ENCODE measurements around the gene KNDC1.
"Not testable (repeated sequence)": the region's sequence is repeated elsewhere in the genome, so short reads cannot be mapped to it uniquely, and the experiment has no call there.

Gene KNDC1

GRCh38 chr10:133247681-133248333, 87.8 kb downstream of the KNDC1 start:
- no peak for DNase-seq

GRCh38 chr10:133248334-133248715, 88.3 kb downstream of the KNDC1 start:
- DNase-seq, result no peak

GRCh38 chr10:133249094-133249780, 89.2 kb downstream of the KNDC1 start:
- DNase-seq, result no peak

GRCh38 chr10:133249975-133250754, 90.1 kb downstream of the KNDC1 start:
- no peak for DNase-seq

- DNase-seq, result no peak
These were observed 91.6 kb downstream of the KNDC1 start for GRCh38 chr10:133251388-133252222.

GRCh38 chr10:133252223-133252552, 92.2 kb downstream of the KNDC1 start:
- no peak for DNase-seq

GRCh38 chr10:133253361-133253955, 93.4 kb downstream of the KNDC1 start:
- DNase-seq, result no peak

- no peak for DNase-seq
These were observed 94.6 kb downstream of the KNDC1 start for GRCh38 chr10:133254421-133255120.

- DNase-seq, result no peak
These were observed 95.3 kb downstream of the KNDC1 start for GRCh38 chr10:133255323-133255722.

- DNase-seq, result peak; percentile 58
These were observed 97.6 kb downstream of the KNDC1 start for GRCh38 chr10:133257489-133258065.

- DNase-seq, result peak; percentile 60
These were observed 98.2 kb downstream of the KNDC1 start for GRCh38 chr10:133258066-133258817.

GRCh38 chr10:133258818-133259601, 99.0 kb downstream of the KNDC1 start:
- peak; percentile 91 for DNase-seq

- no peak for DNase-seq
These were observed 99.6 kb downstream of the KNDC1 start for GRCh38 chr10:133259602-133259989.

- peak; percentile 63 for DNase-seq
These were observed 101.1 kb downstream of the KNDC1 start for GRCh38 chr10:133260895-133261725.

- peak; percentile 85 for DNase-seq
These were observed 101.8 kb downstream of the KNDC1 start for GRCh38 chr10:133261726-133262325.

- no peak for DNase-seq
These were observed 102.7 kb downstream of the KNDC1 start for GRCh38 chr10:133262696-133263095.

GRCh38 chr10:133263674-133264073, 103.7 kb downstream of the KNDC1 start:
- no peak for DNase-seq

GRCh38 chr10:133264461-133264860, 104.4 kb downstream of the KNDC1 start:
- peak; percentile 78 for DNase-seq

- DNase-seq, result not testable (repeated sequence)
These were observed 105.0 kb downstream of the KNDC1 start for GRCh38 chr10:133265052-133265451.

All from CD4-positive, alpha-beta T cell treated with Interleukin-6 for 4 hours (primary cell).